Measurements from ENCODE around the gene C4orf51. TPM values are rescaled to one million over a fixed set of nuclear protein-coding genes. Genes with fewer than 3 reads are reported as not detected.

The C4orf51 gene
- total and polyA plus RNA-seq, 2 of the 13 experiments (the other 11 are each of a cell fraction or from before 2014, with no cell fraction given), result not detected

DNA sequence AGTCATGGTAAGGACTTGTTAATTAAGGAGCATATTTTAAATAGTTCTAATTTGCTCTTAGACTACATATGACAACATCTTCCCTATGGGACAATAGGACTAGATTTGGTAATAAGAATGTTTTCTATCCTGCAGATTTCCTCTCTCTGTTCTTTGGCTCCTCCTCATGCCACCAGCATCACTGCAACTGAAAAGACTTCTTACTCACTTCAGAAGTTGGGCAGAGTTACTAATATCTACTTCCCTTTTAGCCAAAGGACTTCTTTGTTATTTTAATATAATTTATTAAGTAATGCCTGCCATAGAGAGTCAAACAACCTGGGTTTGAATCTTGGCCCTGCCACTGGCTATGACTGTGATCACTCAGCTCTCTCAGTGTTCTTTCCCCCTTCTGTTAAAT lies 44.3 kb upstream of the C4orf51 start:
- Histone ChIP-seq H3K4me2 (ENCODE audit: low read depth, low read length) (no peak overlapping the region), H3K4me1 (ENCODE audit: insufficient read depth, low read length) (no peaks in the 10 kb centered on the region), H4K20me1 (ENCODE audit: insufficient read depth, low read length) (no peaks in the 10 kb centered on the region), H3K36me3 (replicated peaks in 1 of 2; ENCODE audit: control insufficient read depth in 1 of 2, insufficient read depth in 2 of 2, low read length in 2 of 2) (no peaks in the 10 kb centered on the region), H3K9me3 (ENCODE audit: low read length) (no peaks in the 10 kb centered on the region), H3K27me3 (ENCODE audit: control insufficient read depth in 1 of 2, insufficient read depth in 2 of 2, low read length in 2 of 2) (no peaks in the 10 kb centered on the region), H2AFZ (ENCODE audit: low read length) (no peak overlapping the region), H3K4me3 (replicated peaks in 1 of 3; ENCODE audit: insufficient read depth in 1 of 3, low read depth in 2 of 3, low read length in 3 of 3) (no peak overlapping the region), H3K27ac (ENCODE audit: extremely low read length, insufficient read depth, low read length) (no peak overlapping the region), H3K9ac (ENCODE audit: insufficient read depth, low read depth, low read length) (no peak overlapping the region), H3K79me2 (ENCODE audit: insufficient read depth, low read length) (no peaks in the 10 kb centered on the region)
- no TSS peak for BruUV-seq (replicated peaks)
- TF ChIP-seq ZNF790 (CRISPR knock-in tag; IDR thresholded peaks at IDR 0.05; ENCODE audit: borderline replicate concordance) (no peak), ZNF160 (CRISPR knock-in tag; IDR thresholded peaks at IDR 0.05) (no peak)
- TF ChIP-seq, protein P1, sequence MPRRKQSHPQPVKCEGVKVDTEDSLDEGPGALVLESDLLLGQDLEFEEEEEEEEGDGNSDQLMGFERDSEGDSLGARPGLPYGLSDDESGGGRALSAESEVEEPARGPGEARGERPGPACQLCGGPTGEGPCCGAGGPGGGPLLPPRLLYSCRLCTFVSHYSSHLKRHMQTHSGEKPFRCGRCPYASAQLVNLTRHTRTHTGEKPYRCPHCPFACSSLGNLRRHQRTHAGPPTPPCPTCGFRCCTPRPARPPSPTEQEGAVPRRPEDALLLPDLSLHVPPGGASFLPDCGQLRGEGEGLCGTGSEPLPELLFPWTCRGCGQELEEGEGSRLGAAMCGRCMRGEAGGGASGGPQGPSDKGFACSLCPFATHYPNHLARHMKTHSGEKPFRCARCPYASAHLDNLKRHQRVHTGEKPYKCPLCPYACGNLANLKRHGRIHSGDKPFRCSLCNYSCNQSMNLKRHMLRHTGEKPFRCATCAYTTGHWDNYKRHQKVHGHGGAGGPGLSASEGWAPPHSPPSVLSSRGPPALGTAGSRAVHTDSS (CRISPR knock-in tag; conservative IDR thresholded peaks at IDR 0.05), result no peak
- ChIA-PET POLR2A (no interaction called here), CTCF (ENCODE audit: low intra/inter-chr PET ratio, low total read pairs) (no interaction called here)
- FAIRE-seq, result no peak
- DNase-seq (ENCODE audit: low spot score), result no peak
- in situ Hi-C loops (cut with HindIII; ENCODE audit: extremely low pct_ligation_motif_present, low pct_unique_long_range_greater_than_20kb) (no loop called here), intact Hi-C loops (cut with micrococcal nuclease; ENCODE audit: unreplicated experiment) (no loop called here)
- ATAC-seq, result no peak

- ChIA-PET POLR2A (no interaction called here), CTCF (ENCODE audit: low intra/inter-chr PET ratio, low total read pairs) (no interaction called here)
- no peak overlapping the region for H3K27ac ChIP-seq (ENCODE audit: extremely low read length, insufficient read depth, low read length)
- H3K9me3 ChIP-seq (ENCODE audit: low read length), result no peaks in the 10 kb centered on the region
- H3K9ac ChIP-seq (ENCODE audit: insufficient read depth, low read depth, low read length), result no peak overlapping the region
- FAIRE-seq (no peak), ATAC-seq (no peak), DNase-seq (ENCODE audit: low spot score) (no peak)
- H3K4me3 ChIP-seq (replicated peaks in 1 of 3; ENCODE audit: insufficient read depth in 1 of 3, low read depth in 2 of 3, low read length in 3 of 3), result no peak overlapping the region
- BruUV-seq (replicated peaks), result no TSS peak
- H3K79me2 ChIP-seq (ENCODE audit: insufficient read depth, low read length), result no peaks in the 10 kb centered on the region
- intact Hi-C loops (cut with micrococcal nuclease; ENCODE audit: unreplicated experiment), result no loop called here
- no peaks in the 10 kb centered on the region for H4K20me1 ChIP-seq (ENCODE audit: insufficient read depth, low read length)
- no peaks in the 10 kb centered on the region for H3K4me1 ChIP-seq (ENCODE audit: insufficient read depth, low read length)
- in situ Hi-C loops (cut with HindIII; ENCODE audit: extremely low pct_ligation_motif_present, low pct_unique_long_range_greater_than_20kb), result no loop called here
- no peak overlapping the region for H2AFZ ChIP-seq (ENCODE audit: low read length)
- no peak overlapping the region for H3K4me2 ChIP-seq (ENCODE audit: low read depth, low read length)
- no peaks in the 10 kb centered on the region for H3K36me3 ChIP-seq (replicated peaks in 1 of 2; ENCODE audit: control insufficient read depth in 1 of 2, insufficient read depth in 2 of 2, low read length in 2 of 2)
- WGBS (ENCODE audit: low lambda C conversion rate), result 81% methylated on average over 6 of the region's 6 CpGs
- H3K27me3 ChIP-seq (ENCODE audit: control insufficient read depth in 1 of 2, insufficient read depth in 2 of 2, low read length in 2 of 2), result no peaks in the 10 kb centered on the region
- TF ChIP-seq HMGXB4 (CRISPR knock-in tag; IDR thresholded peaks at IDR 0.05; ENCODE audit: borderline replicate concordance in 1 of 2, low read depth in 1 of 2), result no peak
- no peak for TF ChIP-seq ZFP90 (CRISPR knock-in tag; IDR thresholded peaks at IDR 0.05; ENCODE audit: borderline replicate concordance)
- TF ChIP-seq RBFOX2 (IDR thresholded peaks at IDR 0.05; ENCODE audit: low read depth, low read length), result no peak
- TF ChIP-seq ZFP41 (CRISPR knock-in tag; IDR thresholded peaks at IDR 0.05; ENCODE audit: borderline replicate concordance), result no peak
- TF ChIP-seq ZMYM3 (CRISPR knock-in tag; IDR thresholded peaks at IDR 0.05), result no peak
- no peak for TF ChIP-seq CEBPB (IDR thresholded peaks at IDR 0.05; ENCODE audit: borderline replicate concordance, low read depth, low read length)
- no peak for TF ChIP-seq RXRA (CRISPR knock-in tag; IDR thresholded peaks at IDR 0.05)
- no peak for TF ChIP-seq IRF2 (CRISPR knock-in tag; IDR thresholded peaks at IDR 0.05)
Measured at GRCh38 chr4:145639186-145639698, 40.7 kb upstream of the C4orf51 start.

Measured in HepG2 (cell line).